ENCODE measurements around the gene AP1AR. TPM values are rescaled to one million over a fixed set of nuclear protein-coding genes. Genes with fewer than 3 reads are reported as not detected.

The AP1AR gene
- total and polyA plus RNA-seq, 3 donors from 2014 or later = 22.6 to 29.4 (median 24.6) TPM

- no peak overlapping the region for H3K4me3 ChIP-seq
Measured at GRCh38 chr4:112311516-112311915, 79.9 kb downstream of the AP1AR start.

GRCh38 chr4:112312610-112313239, 81.1 kb downstream of the AP1AR start:
- WGBS, 2 donors = 81 to 90% methylated on average over 5 of the region's 5 CpGs
- no peak overlapping the region for H3K4me3 ChIP-seq
- intact Hi-C loops (cut with DNase I; ENCODE audit: low total_unique reads) = no loop called here
- no peaks in the 10 kb centered on the region for H3K36me3 ChIP-seq (ENCODE audit: low read depth, missing control alignments)
- no peak overlapping the region for H3K27ac ChIP-seq
- H3K4me1 ChIP-seq = no peaks in the 10 kb centered on the region
- no peaks in the 10 kb centered on the region for H3K27me3 ChIP-seq
- TF ChIP-seq CTCF (IDR thresholded peaks at IDR 0.05) (no peak), POLR2A (IDR thresholded peaks at IDR 0.05) (no peak)
- no peaks in the 10 kb centered on the region for H3K9me3 ChIP-seq
- no peak for DNase-seq

More at GRCh38 chr4:112311516-112311915, 79.9 kb downstream of the AP1AR start:
- Histone ChIP-seq H3K4me1 (no peaks in the 10 kb centered on the region), H3K9me3 (no peaks in the 10 kb centered on the region), H3K36me3 (ENCODE audit: low read depth, missing control alignments) (no peaks in the 10 kb centered on the region), H3K27me3 (no peaks in the 10 kb centered on the region), H3K27ac (no peak overlapping the region)
- intact Hi-C loops (cut with DNase I; ENCODE audit: low total_unique reads) = no loop called here
- 85% methylated on average over 5 of the region's 5 CpGs for WGBS, 2 donors
- DNase-seq = no peak
- no peak for TF ChIP-seq POLR2A (IDR thresholded peaks at IDR 0.05)
- TF ChIP-seq CTCF (IDR thresholded peaks at IDR 0.05) = no peak

- 69 to 79% methylated on average over 3 of the region's 3 CpGs for WGBS, 2 donors
- no peaks in the 10 kb centered on the region for H3K9me3 ChIP-seq
- DNase-seq = no peak
- H3K4me3 ChIP-seq = no peak overlapping the region
- intact Hi-C loops (cut with DNase I; ENCODE audit: low total_unique reads) = no loop called here
- H3K27ac ChIP-seq = no peak overlapping the region
- H3K36me3 ChIP-seq (ENCODE audit: low read depth, missing control alignments) = no peaks in the 10 kb centered on the region
- no peaks in the 10 kb centered on the region for H3K27me3 ChIP-seq
- no peaks in the 10 kb centered on the region for H3K4me1 ChIP-seq
- TF ChIP-seq CTCF (IDR thresholded peaks at IDR 0.05) = no peak
- TF ChIP-seq POLR2A (IDR thresholded peaks at IDR 0.05) = no peak
Measured at GRCh38 chr4:112315446-112315845, 83.9 kb downstream of the AP1AR start.

GRCh38 chr4:112316360-112316759, 84.8 kb downstream of the AP1AR start:
- Histone ChIP-seq H3K4me1 (no peaks in the 10 kb centered on the region), H3K4me3 (no peak overlapping the region), H3K9me3 (no peaks in the 10 kb centered on the region), H3K36me3 (ENCODE audit: low read depth, missing control alignments) (no peaks in the 10 kb centered on the region), H3K27ac (no peak overlapping the region), H3K27me3 (no peaks in the 10 kb centered on the region)
- 85 to 86% methylated on average over 2 of the region's 2 CpGs for WGBS, 2 donors
- DNase-seq = no peak
- no peak for TF ChIP-seq POLR2A (IDR thresholded peaks at IDR 0.05)
- intact Hi-C loops (cut with DNase I; ENCODE audit: low total_unique reads) = no loop called here

- Histone ChIP-seq H3K27me3 (no peaks in the 10 kb centered on the region), H3K27ac (no peak overlapping the region), H3K9me3 (no peaks in the 10 kb centered on the region), H3K36me3 (ENCODE audit: low read depth, missing control alignments) (no peaks in the 10 kb centered on the region), H3K4me1 (no peaks in the 10 kb centered on the region), H3K4me3 (no peak overlapping the region)
- no peak for DNase-seq
- 86 to 90% methylated on average over 5 of the region's 5 CpGs for WGBS, 2 donors
- intact Hi-C loops (cut with DNase I; ENCODE audit: low total_unique reads) = no loop called here
- TF ChIP-seq POLR2A (IDR thresholded peaks at IDR 0.05) (no peak), CTCF (IDR thresholded peaks at IDR 0.05) (no peak)
Measured at GRCh38 chr4:112318239-112319142, 86.9 kb downstream of the AP1AR start.
